Stimulated activated CD4-positive, alpha-beta T cell treated with anti-CD3 and anti-CD28 coated beads, Interleukin-15, amount 100 ng/mL, for 48 hours (primary cell): ENCODE data around the gene SYT13.

Source experiments
- DNase-seq, 2 donors: peaks; one replicate each; pipeline ENCODE4 v3.0.0-alpha.2; 2020; ENCODE audit warnings: low read depth in 2 of 2

Gene SYT13, protein sequence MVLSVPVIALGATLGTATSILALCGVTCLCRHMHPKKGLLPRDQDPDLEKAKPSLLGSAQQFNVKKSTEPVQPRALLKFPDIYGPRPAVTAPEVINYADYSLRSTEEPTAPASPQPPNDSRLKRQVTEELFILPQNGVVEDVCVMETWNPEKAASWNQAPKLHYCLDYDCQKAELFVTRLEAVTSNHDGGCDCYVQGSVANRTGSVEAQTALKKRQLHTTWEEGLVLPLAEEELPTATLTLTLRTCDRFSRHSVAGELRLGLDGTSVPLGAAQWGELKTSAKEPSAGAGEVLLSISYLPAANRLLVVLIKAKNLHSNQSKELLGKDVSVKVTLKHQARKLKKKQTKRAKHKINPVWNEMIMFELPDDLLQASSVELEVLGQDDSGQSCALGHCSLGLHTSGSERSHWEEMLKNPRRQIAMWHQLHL

DNA sequence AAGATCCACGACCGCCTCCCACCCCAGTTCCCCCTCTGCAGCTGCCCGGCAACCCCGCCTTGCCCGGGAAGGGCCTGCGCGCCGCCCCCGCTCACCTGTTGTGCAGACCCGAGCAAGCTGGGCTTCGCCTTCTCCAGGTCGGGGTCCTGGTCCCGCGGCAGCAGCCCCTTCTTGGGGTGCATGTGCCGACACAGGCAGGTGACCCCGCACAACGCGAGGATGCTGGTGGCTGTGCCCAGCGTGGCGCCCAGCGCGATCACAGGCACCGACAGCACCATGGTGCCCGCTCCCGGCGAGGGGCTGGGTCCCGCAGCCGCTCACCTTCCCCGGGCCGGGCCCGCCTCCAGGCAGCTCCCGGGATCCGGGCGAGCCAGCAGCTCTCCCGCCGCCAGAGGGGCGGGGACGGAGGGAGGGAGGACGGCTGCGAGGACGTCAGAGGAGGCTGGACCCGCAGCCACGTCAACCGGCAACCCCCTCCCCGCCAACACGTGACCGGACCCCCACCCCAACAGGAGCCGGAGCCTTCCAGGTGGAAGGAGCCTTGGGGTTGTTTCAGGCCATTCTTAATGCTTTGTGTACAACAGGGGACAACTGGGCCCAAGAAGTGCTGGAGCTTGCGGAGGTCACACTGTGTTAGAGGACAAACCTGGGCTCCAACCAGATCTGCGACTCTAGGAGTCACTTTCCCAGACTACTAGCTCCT is at the start of gene SYT13:
SYT13 (minus strand) TSS at position 412 of the 703 bp plus-strand sequence; CDS start at position 278, 134 bp downstream.
- DNase-seq: no peak

DNA sequence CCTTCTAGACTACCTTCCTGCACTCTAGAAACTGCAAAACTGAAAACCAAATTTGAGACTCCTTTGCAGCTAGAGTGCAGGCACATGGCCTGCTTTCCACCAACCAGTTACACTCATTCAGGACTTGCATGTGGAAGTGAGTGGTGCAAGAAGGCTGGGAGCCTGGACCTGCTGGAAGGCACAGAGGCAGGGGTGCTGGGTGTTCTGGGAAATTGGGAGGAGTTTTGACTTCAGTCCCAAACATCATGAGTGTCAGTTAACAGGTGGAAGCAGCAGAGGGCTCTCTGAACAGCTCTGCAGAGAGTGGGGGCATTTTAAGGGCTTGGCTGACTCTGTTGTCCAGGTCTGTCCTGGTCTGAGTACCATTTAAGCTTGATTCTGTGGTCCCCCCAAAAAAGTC is 49.3 kb upstream of the SYT13 start:
- no peak for DNase-seq

DNA sequence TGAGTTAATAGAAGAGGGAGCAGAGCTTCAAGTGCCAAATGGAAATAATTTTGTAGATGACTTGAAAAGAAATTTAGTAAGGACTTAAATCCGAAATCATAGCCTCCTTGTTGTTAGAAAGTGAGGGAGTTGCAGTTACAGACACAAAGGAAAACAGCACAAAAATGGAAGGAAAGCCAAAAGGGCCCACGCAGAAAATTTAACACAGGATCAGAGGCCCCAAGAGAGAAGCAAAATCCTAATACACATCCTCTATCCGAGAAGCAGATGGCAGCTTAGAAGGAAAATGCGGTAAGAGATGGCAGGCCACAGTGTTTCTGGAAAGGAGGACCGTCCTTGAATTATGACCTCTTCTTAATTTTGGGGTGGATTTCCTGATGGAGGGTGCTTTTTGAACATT is 48.7 kb upstream of the SYT13 start:
- no peak for DNase-seq

DNA sequence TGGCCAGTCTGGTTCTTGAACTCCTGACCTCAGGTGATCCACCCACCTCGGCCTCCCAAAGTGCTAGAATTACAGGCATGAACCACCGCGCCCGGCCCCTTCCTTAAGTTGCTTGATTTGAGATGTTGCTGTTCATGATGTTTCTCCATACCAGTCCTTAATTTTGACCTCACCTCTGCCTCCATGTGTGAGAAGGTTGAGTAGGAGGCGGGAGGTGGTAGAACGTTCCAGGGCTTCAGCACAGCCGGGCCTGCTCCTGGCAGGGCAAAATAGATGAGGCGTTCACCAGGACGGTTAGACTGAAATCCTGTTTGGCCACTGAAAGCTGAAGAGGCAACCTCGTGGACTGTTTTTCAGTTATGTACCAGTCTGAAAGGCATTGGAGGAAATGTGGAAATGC is 48.3 kb upstream of the SYT13 start:
- DNase-seq: no peak

DNA sequence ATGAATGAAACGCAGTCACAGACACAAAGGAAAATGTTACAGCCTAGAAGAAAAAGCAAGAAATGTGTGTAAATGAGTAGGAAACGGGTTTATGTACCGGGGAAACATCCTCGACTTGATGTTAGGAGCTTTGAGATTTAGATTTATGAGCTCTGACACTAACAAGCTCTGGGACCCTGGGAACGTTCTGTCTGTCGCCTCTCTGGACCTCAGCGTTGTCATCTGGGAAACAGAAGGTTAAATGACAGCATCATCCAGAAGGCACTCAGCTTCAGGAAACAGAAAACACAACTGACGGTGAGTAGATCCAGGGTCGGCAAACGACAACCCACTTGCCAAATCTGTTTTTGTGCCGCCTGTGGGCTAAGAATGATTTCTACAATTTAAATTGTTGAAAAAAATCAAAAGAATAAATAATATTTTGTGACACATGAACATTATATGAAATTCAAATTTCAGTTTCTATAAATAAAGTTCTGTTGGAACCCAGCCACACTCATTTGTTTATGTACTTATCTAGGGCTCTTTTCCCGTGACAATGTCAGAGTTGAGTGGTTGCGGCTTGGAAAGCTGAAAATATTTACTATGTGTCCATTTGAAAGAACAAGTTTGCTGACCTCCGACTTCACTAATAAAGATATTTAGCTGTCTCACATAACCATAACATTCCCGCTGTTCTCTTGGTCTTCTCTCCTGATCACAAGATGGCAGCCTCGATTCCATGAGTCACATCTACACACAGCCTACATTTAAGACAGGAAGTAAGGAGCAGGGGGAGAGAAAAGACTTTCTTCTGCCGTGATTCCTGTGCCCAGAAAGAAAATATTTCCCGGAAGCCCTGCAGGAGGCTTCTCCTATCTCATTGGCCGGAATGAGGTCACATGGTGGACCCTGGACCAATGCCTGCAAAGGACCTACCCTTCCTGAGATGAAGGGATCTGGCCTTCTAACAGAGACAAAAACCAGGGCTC is 47.1 kb upstream of the SYT13 start:
- no peak for DNase-seq

DNA sequence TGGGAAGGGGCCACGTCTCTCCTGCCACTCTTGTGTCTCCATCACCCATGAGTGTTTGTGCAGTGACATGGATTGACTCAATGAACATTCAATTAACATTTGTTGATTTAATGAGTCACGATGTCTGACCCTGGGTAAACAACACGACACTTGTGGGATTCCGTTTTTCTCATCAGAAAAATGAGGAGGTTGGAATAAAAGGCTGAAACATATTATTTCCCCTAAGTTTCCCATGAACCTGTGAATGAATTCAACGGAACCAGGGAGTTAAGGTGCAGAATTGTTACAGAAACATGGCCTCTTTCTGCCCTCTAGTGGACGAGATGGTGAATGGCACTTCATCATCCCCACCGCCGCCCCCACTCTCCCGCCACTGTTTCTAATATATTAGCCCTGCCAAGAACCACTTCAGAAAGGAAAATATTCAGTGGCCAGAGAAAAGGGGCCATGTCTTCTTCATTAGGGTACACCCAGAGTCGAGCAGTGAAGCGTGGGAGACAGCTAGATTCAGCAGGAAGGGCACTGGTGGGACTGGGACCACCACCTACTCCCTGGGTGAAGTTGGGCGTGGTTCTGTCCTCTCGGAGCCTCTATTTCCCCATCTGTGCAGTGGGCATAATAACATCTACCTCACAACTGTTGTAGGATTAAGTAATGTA is 46.3 kb upstream of the SYT13 start:
- peak in 1 of 2 donors; percentile 14 for DNase-seq

DNA sequence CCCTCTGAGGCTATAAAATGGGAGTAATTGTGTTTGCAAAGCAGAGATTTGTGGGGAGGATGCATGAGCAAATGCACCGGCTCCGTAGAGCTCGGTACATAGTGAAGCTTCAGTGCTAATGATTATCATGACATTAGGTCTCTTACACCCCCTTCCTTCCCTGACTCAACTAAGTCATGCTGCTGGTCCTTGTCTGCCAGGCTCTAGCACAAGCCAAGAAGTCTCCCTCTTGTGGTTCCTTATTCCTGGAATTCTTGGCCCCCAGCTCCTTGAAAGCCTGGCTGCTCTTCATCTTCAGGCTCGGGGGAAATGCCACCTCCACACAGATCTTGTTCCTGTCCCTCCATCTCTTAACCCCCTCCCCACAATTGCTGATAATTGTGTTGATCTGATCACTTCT is 45.7 kb upstream of the SYT13 start:
- no peak for DNase-seq

DNA sequence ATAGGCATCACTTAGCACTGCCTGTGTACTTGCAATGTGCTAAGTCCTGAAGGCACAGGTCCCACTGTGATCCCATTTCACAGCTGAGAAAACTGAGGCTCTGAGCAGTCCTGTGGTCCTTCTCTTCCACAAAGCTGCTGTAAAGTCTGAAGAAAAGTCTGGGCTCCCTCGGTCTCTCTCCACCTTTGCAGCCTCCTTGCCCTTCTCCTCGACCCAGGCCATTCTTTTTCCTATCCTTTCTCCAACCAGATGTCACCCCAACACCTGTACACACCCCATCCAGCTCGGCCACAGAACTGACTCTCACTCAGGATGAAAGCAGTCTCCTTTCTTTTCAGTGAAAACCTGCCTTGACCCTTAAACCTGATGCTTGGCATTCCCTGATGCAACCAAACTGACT is 42.6 kb upstream of the SYT13 start:
- DNase-seq: no peak

DNA sequence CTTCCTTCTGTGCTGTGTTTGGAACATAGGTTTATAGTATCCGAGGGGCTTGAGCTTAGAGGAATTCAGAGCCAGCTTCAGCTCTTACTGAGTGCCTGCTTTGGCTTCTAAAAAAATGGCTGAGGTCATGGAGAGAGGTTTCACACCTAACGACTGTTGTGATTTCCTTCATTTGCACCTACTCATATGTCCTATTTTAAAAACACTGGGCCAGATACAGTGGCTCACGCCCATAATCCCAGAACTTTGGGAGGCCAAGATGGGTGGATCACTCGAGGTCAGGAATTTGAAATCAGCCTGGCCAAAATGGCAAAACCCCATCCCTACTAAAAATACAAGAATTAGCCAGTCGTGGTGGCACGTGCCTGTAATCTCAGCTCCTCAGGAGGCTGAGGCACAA is 38.3 kb upstream of the SYT13 start:
- no peak for DNase-seq

DNA sequence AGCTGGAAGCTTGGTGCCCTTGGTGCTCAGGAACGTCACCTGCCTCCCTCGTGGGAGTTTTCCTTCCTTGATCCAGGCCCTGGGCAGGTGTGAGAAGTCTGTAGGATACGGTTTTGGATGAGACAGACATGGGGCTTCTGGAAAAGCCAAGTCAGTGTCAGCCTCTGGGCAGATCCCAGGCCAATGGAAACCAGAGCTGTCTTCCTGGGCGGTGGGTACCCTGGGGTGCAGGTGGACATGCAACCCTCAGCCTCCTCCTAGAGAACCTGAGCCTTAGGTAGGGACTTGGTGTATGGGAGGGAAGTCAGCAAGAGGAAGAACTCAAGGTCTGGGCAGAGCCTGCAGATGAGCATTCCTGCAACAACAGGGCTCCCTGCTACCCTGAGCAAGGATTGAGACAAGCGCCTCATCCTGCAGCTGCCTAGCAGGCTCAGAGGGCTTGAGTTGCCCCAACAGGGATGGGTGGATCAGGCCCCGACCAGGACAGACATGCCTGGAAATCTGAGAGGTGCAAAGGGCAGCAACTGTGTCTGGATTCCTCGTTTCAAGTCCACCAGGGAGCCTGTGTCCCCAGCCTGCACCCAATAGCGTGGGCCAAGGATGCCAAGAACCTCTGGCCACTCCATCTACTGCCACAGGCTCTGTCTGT is 37.6 kb upstream of the SYT13 start:
- no peak for DNase-seq

DNA sequence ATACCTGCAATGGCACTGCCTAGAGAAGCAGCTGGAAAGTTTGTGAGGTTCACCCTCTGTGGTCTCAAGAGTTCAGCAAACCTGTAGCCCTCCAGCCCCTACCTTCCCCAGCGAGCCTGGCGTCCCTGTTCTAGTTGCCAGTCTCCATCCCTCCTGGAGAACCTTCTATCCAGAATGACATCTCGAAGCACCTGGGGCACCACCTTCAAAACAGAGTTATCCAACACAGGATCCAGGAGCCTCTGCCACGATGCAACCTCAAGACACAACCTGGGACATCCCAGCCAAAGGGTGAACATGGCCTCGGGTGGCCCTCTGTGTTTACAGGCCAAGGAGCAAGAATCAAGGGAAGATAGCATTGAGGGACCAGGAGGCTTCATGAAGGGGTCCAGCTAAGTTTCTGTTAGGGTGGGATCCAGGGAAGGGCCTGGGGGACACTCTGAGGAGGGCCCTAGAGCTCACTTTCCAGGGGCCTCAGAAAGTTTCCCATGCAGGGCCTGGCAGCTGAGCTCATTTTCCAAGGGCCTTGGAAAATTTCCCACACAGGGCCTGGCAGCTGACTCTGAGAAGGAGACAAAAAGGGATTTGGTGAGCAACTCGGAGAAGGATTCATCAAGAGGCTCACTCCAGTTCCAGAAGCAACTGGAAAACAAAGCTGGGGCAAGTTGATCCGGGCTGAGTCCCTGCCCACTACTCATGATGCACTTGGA is 36.9 kb upstream of the SYT13 start:
- DNase-seq: no peak

DNA sequence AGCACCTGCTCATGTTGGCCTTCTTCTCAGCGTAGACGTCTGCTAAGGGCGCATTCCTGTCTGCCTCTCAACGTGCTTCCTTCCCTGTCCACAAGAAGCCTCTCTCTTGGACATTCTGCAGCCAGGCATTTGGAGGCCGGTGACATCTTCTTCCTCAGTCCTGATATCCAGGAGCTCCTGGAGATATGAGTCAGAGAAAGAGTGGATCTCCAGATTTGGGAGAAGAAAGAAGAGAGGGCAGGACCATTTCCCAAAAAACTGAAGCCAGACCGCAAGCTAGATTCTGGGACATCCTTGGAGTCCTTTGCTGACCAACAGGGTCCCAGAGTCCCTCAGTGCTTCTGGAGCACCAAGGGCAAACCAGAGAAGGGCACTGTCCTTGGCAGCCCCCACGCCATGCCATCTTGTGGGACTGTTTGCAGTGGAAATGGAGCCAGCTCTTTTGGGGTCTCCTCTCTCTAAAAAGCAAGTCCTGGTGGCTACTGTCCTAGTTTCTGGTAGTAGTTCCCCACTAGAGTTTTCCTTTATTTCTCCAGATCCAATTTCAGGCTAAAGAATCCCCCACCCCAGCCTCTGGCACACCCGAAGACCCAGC is 36.1 kb upstream of the SYT13 start:
- DNase-seq: no peak

DNA sequence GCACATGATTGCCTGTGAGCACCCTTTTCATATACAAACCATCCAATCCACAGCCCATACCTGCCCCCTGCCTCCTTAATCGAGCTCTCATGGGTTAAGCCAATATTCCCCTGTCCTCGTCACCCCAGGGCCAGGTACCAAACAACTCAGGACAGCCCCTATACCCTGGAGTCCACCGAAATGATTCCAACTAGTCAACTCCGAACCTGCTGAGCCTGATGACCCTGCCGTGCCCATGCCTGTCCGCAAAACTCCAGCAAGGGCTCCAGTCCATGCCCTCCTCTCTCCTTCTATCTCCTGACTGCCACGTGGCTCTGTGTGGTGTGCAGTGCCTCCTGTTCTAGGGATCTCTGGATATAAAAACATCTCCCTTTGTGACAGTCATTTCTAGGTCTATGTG is 35.5 kb upstream of the SYT13 start:
- no peak for DNase-seq

DNA sequence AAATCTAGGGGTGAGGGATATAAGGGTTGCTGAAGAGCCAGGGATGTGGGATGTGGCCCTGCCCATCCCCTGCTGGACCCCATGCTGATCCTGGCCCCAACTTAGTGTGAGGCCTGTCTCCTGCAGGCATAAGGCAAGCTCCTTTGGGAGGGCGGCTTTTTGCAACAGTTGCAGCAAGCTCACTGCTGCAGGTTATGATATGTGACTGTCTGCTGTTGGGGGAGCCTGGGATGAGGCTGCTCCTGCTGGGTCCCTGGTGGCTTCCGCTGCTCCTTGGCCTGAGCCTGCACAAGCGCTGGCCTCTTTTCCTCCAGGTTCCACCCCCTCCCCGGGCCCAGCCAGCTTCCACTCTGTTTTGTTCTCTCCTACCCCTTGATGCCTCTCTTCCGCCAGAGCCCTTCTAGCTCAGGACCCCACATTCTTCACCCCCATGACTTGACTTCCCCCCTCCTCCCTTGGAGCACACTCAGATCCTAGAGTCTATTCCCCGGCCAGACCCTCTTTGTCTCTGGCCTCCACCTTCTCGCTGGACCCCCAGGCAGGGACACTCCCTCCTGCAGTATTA is 35.0 kb upstream of the SYT13 start:
- no peak for DNase-seq

DNA sequence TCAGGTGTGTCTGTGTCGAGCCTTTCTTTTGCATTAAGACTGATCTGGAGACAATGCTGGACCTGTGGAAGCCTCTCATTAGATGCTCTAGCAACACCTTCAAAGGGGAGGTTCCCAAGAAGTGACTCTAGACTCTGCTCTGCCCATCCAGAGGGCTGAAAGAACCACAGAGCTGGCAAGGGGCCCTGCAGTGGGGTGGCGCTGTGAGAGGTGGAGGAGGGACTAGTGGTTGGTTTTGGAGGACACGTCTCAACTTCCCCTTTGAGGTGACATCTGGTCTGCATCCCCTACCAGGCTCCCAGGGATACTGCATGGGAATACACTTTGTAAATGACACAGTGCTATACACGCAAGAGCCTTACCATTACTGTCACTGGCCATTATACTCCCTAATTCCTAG is 34.2 kb upstream of the SYT13 start:
- DNase-seq: no peak

DNA sequence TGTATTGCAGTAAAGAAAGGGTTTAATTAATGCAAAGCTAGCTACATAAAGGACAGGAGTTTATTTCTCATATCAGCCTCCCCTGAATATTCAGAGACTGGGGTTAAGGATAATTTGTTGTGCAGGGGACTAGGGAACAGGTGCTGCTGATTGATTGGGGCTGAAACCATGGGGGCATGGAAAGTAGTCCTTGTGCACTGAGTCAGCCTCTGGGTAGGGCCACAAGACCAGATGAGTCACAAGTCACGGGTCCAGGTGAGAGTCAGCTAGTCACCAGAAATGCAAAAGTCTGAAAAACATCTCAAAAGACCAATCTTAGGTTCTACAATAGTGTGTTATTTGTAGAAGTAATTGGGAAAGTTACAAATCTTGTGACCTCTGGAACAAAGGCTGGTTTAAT is 32.9 kb upstream of the SYT13 start:
- no peak for DNase-seq

DNA sequence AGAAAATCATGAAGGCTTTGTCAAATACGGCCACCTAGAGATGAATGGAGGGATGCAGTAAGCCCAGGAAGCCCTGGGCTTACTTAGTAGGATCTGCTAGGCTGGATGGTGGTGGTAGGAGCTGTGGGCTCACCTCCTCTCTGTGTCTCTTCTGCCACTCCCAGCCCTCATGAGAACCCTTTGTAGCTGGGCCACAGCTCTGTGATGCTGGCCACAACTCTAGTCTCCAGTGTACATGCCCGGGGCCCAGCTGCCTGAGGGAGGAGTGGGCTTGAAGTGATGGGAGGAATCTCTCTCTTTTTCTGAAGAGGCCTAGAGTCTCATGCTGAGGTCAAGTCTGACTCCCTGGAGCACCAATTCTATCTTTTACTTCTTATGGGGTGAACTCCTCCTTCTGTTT is 32.4 kb upstream of the SYT13 start:
- no peak for DNase-seq

DNA sequence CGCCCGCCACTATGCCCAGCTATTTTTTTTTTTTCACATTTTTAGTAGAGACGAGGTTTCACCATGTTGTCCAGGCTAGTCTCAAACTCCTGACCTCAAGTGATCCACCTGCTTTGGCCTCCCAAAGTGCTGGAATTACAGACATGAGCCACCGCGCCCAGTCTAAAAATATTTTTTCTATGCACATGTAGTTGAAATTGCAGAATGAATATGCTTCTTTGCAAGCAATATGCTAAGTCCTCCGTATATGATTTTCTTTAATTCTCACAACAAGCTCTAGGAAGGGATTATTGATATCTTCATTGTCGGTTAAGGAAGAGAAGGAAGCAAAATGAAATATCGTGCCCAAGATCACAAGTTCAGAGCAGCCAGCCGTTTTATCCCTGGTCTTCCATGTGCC is 30.1 kb upstream of the SYT13 start:
- no peak for DNase-seq

DNA sequence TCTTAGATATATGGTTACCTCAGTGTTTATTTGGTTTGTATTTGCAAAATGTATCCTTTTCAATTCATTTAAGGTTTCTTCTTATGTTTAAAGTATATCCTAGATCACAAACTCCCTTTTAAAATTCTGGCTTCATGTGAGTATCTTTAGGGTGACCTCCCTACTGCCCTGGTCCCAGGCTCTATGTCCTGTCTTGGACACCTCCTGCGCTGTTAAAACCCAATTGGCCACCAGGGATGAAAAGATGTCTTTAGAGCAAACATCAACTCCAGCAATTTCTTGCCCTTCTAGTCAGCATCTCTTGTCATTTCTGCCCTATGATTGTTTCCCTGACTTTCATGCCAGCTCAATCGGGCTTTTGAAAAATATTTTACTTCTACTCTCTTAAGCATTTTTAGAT is 28.8 kb upstream of the SYT13 start:
- no peak for DNase-seq
